NCI-H2227 (cell line): ENCODE results near the gene ELF4.

ENCODE experiments used
- DNase-seq: peaks from one replicate; lab custom pipeline; 2025; ENCODE audit not compliant: unreplicated experiment; lab: John Stamatoyannopoulos, UW

The ELF4 gene

DNA sequence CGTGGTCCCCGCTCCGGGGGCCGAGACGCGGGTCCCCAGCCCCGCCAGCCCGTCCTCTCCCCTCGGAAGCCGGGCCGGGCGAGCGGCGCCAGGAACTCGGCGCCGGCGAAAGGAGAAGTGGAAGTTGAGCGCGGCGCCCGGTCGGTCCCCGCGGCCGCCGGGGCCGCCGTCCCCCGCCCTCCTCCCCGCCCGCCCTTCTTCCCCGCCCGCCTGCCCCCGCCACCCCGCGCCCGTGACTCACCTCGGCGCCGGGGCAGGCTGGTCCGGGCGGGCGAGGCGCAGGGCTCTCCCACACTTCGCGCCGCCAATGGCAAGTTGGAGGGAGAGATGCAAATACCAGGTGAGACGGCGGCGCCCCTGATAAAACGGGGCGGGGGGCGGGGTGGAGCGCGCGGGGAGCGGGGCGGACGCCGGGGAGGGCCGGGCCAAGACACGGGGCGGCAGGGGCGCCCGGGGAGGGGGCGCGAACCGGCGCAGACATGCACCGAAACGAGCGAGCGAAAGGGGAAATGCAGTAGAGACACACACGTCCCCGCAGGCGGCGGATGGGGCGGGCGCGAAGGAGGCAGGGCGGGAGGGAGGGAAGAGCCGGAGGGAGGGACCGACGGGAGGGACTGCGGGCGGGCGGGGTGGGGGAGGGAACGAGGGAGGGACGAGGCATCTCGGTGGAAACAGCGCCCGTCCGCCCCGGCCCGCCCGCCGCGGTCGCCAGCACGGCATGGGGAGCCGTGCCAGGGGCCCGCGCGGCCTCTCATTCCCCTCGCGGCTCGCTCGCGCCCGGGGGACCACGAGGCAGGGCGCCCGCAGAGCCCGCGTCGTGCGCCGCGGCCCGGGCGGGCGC lies at the start of gene ELF4:
Gene ELF4, minus strand, starts transcription at position 119 of the 841 bp plus-strand sequence. CDS start 29,167 bp downstream, outside the sequence.
- DNase-seq, result peak; percentile 73

DNA sequence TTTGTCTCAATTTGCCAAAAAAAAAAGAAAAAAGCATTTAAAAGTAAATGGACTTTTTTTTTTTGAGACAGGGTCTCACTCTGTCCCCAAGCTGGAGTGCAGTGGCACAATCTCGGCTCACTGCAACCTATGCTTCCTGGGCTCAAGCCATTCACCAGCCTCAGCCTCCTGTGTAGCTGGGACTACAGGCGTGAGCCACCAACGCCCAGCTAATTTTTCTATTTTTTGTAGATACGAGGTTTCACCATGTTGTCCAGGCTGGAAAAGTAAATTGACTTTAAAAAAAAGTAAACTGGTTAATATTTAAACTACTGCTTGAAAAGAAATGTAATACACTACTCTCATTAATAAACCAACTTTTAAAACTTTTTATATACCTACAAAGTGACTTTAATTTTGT lies 49.5 kb upstream of the ELF4 start:
- no peak for DNase-seq

DNA sequence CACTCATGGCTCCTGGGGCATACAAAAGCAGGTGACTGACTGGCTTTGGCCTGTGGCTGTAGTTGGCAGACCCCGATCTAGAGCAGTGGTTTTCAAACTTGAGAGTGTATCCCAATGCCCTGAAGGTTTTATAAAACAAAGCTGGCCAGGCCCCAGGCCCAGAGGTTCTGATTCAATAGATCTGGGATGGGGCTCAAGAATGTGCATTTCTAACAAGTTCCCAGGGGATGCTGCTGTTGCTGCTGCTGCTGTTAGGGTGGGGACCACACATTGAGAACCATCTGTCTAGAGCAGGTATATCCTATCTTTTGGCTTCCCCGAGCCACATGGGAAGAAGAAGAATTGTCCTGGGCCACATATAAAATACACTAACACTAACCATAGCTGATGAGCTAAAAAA lies 48.0 kb upstream of the ELF4 start:
- DNase-seq, result no peak

DNA sequence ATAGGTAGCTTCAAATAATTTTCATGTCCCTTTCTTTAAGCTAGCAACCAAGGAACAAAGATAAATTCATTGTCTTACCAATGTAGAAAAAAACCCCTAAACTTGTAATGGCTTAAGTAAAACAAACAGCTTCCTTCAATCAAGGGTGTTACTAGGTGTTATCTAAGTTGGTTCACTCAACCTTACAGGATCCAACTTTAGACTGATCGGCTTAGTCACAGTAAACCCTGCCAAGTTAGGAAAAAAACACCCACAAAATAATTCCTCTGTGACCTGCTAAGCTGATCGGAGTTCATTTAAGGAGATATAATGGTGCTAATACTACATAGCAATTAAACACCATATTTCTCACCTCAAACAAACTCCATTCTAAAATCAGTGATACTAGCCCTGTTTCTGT lies 45.3 kb upstream of the ELF4 start:
- no peak for DNase-seq

DNA sequence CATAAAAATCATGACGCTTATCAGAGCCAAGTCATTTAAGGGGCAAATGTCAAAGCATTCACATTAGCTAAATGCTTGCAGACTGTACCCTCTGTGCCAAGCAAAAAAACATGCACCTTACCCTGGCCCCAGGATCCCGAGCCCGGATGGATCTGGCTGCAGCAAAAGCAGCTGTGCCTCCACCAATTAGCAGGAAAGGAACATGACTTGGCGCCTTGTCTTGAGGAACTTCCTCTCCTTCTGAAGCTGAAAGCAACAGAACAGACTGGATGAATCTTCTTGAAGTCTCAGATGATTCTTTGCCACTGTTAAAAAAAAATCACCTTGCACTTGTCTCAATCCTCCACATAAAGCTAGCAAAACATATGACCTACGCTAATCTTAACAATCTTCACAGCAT lies 37.3 kb upstream of the ELF4 start:
- no peak for DNase-seq

DNA sequence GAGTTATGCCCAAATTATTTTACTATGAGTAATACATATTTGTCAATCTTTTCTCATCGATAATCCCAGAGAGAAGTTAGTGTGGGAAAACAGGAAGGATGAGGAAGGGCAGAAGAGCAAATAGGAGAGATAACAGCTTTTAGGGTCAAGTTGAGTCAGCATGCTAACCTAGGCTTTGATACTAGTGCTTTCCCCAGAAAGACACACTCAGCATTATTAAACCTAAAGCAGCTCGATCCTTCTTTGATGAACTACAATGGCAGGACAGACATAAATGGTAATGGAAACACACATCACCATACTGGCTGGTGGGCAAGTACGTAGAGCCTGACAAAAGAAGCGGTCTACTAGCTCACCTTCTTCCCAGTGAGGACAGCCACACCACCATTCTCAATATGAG lies 34.8 kb upstream of the ELF4 start:
- no peak for DNase-seq

DNA sequence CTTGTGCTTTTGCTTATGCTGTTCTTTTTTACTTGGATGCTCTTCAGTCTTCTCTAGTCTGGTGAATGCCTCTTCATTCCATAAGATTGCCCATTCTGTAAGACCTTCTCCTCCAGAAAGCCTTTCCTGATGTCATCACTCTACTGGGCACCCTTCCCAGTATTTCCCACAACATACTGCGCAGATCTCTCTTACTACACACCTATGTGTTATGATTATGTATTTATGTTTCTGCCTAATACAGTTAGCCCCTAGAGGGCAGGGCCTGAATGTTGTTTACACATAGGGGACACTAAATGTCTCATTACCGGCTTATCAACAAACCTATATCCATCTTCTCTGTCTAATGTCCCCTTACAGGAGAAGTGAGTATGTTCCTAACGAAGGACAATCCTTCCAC lies 34.2 kb upstream of the ELF4 start:
- no peak for DNase-seq

DNA sequence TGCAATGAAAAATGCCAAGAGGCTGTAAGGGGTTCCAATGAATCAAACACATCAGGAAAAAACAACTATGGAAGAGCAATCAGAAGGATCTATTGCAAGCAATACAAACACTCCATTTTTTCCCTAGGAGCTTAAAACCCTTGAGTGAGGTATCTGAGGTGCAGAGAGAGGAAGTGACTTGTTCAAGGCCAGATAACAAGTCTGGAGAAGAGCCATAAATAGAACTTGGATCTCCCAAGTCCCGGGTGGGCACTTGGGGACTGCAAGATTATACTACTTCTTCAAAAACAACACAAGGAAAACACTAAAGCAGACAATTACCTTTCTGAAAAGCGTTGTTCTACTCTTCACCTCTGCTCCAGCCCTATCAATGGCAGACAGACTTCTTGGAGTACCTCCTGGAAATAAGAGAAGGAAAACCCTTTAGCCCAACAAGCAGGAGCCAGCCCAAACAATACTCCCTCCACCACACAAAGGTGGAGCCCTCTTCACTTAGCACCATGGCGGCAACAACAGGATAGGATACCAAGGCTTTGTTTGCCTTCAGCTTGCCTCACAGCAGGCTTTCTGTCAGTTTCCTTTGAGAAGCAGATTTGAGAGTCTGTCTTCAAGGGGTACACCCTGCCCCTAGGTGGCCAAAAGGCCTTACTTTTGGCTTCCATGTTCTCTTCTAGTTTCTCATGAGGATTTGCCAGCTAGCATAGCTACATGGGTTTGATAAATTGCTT lies 29.3 kb upstream of the ELF4 start:
- no peak for DNase-seq

DNA sequence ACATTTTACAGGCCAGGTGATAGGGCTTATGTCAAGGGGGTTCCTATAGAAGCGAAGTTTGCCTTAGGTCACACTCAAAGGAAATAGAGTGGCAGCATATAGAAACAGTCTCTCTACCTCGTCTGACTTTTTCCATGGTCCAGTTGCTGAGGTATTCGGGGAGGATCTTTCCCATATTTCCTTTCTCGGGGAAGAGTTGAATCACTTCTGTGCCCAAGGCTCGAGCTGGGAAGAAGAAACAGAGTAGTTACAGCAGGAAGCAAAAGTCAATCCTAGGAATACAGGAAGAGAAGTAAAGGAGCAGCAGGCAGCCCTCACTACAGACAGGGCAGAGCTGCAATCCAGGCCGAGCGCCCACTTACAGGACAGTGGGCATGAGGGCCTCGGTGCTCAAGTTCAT lies 26.7 kb upstream of the ELF4 start:
- DNase-seq, result no peak

DNA sequence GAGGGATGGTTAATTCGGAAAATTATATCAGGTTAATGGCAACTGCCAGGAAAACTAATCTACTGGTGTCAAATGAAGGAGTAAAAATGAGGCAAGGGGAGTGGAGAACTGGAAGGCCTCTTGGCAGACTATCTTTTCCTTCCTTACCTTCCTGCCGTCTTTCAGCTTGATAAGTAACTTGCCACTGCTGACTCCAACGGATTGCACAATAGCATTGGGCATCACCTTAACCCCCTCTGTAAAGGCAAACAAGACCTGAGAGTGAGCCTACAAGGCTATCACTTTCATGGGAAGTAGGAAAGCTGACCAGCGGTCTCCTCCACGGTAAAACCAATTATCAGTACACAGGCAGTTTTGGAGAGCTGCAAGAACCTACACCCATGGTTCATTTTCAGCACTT lies 26.2 kb upstream of the ELF4 start:
- DNase-seq, result no peak

DNA sequence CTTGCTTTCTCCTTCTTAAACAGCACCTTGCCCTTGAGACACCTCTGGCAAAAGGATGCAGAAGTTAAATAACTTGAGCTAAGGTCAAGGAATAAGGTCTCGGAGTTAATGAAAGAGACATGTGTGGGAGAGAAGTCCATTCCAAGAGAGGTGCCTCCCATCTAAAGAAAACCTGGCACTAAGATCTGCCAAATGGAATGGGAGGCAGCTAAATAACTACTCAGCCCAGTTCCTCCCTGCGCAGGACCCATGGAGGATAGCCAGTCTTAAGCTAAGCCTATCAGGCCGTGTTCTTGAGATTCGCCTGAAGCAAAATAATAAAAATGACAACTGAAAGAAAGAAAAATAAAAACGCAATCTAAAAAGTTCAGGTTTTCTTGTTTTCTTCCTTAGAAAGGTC lies 20.7 kb upstream of the ELF4 start:
- no peak for DNase-seq

DNA sequence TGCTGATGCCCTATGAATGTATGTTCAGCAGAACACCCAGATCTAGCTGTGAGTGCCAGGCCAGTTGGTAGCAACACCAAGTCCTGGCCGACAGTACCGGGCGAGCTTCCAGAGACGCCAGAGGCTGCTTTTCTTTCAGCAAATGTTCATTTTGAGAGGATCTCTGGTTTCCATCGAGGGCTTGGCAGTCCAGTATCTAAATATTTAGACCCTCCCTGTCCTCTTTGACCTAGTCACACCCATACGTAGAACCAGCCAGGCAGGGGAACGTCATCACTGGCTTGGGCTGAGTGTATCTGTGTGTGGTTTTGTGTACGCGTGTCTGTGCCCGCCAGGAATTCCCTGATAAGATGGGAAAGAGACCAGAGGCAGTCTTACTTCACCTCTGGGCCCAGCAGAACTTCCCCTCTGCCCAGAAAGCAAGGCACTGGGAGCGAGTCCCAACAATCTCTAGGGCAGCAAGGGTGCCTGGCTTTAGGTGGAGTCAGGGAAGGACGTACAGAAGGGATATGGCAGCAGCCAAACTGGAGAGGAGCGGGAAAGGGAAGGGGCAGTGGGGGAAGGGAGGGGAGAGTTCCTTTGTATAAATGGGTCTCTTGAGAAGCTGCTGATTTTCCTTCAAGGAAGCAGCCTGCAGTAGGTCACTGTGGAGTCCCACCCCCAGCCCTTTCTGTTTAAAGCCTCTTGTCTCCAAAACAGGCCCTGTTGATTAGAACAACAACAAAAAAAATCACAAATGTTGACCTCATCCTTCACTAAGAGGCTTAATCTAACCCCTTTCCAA lies 15.0 kb upstream of the ELF4 start:
- no peak for DNase-seq

DNA sequence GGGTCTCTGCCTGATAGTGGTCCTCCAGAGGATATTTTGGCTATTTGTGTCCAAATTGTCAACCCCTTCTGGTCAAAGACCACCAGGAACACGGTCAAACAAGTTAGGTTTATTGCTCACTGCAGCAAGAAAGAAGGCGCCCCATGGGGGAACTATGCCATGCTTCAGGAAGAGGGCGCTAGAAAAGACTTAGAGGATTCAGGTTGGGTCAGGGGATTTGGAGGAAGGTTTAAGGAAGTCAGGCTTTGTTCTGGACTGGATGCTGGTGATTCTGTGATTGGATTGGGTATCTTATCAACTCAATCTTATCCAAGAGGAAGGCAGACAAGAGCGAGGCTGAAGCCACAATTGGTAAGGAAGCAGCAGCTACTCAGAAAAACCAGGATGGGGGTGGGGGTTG lies 14.3 kb upstream of the ELF4 start:
- DNase-seq, result no peak

DNA sequence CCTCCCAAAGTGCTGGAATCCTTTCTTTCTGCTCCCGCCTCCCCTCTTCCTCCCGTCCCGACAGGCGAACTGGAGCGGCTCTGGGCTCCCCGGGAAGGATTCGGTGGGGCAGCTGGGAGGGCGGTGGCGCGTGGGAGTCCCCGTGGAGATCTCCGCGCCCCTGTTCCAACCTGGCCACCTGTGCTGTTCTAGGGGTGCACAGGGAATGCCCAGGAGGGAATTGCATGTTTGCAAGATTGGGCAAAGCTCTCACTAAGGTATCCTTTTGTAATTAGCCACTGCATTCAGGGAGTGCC lies 11.2 kb upstream of the ELF4 start:
- DNase-seq, result no peak

DNA sequence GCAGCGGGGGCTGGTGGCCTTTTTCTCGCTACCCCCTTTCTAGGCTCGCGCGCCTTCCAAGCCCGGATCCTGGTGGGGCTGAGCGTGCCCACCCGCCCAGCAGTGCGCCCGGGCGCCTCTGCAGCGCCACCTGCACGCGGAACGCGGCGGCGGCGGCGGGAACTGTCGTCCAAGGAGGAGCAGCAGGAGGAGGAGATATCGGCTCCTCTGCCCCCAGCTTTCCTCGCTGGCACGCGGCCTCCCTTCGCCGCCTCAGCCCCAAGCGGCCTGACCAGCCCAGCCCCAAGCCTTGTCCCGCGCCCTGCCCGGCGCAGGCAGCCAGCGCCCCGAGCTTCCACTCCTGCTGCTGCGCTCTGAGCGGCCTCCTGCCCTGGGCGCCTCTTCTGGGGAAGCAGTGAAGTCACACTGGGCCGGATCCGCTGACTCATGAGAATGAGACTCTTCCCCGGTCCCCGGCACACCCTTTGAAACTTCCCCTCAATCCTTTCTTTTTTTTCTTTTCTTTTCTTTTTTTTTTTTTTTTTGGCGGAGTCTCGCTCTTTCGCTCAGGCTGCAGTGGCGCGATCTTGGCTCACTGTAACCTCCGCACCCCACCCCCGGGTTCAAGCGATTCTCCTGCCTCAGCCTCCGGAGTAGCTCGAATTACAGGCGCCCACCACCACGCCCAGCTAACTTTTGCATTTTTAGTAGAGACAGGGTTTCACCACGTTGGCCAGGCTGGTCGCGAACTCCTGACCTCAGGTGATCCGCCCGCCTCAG lies 10.6 kb upstream of the ELF4 start:
- peak; percentile 89 for DNase-seq

DNA sequence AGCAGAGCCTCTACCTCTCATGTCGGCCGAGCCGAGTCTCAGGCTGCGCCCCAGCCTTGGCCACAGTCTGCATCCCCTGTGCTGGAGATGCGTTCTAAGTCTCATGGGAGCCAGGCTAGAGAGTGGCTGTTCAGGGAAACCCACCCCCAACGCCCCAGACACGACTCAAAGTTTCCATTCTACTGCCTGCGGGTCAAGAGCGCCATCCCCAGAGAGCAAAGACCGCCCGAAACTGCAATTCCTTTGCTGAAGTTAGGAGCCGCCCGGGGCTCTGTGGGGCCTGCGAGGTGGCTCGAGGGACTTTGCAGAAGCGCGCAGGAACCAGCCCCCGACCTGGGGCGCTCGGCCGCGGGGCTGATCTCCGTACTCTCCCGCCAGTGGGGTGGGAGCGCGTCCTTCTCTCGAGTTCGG lies 10.0 kb upstream of the ELF4 start:
- no peak for DNase-seq

DNA sequence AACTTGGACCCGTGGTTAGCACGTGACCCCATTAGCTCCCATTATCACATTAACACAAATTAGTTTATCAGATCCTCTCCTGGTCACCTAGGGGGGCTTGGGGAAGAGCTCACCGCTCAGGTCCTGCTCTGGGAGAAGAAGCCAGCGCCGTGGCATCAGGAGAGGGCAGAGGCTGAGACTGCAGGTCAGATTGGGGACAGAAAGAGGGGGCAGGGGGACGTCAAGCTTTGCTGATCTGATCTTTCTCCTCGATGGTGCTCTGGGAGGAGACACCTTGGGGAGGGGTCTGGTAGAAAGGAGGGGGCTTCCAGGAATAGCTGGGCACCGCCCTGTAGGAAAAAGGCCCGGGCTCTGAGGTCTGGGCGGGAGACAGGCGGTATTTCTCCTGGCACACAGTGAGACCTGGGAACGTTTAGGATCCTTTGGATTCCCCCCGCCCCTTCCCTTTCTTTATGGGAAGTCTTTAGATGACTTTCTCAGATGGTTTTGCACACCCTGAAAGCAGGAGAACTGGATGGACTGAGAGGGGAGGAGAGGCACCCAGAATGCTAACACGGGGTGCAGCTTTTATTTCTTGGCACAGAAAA lies 9.1 kb upstream of the ELF4 start:
- DNase-seq, result no peak

DNA sequence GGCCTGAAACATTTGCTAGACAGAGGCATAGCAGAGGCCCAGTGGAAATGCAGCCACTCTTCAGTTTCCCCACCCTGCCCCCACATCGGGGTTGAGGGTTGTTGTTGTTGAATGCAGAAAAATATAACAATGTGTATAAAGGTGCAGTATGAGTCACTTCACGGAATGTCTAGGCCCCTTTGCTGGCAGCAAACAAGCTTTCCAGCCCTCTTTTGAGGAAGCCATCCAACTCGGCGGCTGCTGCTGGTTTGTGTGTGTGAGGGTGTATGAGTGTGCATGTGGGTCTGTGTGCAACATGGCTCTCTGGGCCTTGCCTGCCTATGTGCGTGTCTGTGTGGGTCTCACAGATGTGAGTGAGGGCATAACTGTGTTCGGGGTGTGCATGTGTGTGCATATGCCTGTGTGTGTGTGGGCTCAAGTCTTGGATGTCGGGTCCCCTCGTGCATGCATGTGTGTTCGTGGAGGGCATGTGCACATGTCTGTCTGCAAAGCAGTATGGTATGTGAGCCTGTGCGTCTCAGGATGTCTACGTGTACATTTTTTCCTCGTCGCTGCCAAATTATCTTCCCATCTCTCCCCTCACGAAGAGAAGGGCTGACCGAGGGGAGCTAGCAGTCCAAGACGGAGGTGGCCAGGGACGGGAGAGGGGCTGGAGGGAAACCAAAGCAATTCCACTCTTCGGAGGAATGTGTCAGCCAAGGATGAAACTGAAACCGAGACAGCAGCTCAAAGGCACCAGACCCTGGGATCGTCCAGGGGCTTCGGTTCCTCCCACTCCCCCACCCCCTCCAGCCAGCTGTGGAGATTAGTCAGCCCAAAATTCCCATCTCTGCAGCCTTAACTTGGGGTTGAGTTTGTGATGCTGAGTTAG lies 8.4 kb upstream of the ELF4 start:
- DNase-seq, result no peak

DNA sequence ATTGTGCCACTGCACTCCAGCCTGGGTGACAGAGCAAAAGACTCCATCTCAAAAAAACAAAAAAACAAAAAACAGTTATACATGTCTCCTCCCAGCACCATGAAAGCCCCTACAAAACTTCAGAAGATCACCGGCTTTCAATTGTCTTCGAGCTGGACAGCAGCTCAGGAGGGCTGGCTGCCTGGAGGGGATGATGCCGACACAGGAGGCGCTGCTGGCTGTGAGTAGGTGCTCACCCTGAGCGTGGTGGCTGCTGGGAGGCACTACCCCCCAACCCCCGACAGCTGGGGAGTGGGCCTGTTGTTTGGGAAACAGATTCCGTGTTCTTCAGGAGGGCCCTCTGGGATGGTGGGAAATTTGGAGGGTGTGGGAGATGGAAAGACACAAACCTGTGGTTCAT lies 6.9 kb upstream of the ELF4 start:
- no peak for DNase-seq
